IPS DF 4.7 (cell line): ENCODE measurements around the gene FOXRED2.
"Not testable (repeated sequence)": the region's sequence is repeated elsewhere in the genome, so short reads cannot be mapped to it uniquely, and the experiment has no call there.

ENCODE experiments used
- DNase-seq: peaks from one replicate; pipeline ENCODE4 v3.0.0-alpha.2; 2013; ENCODE audit warnings: low spot score; ENCODE audit errors: extremely low read depth

FOXRED2 gene

GRCh38 chr22:36506637-36507517, at the start of gene FOXRED2:
FOXRED2 (minus strand) TSS chr22:36507040; CDS start chr22:36506422, 618 bp downstream.
- DNase-seq = no peak

- no peak for DNase-seq
Measured at GRCh38 chr22:36554098-36554497, 47.3 kb upstream of the FOXRED2 start.

GRCh38 chr22:36552289-36552688, 45.4 kb upstream of the FOXRED2 start:
- DNase-seq = no peak

- no peak for DNase-seq
Measured at GRCh38 chr22:36550701-36551495, 44.1 kb upstream of the FOXRED2 start.

- no peak for DNase-seq
Measured at GRCh38 chr22:36549033-36549432, 42.2 kb upstream of the FOXRED2 start.

GRCh38 chr22:36548606-36549005, 41.8 kb upstream of the FOXRED2 start:
- no peak for DNase-seq

GRCh38 chr22:36546932-36547331, 40.1 kb upstream of the FOXRED2 start:
- no peak for DNase-seq

- DNase-seq = no peak
Measured at GRCh38 chr22:36546092-36546804, 39.4 kb upstream of the FOXRED2 start.

GRCh38 chr22:36544107-36544620, 37.3 kb upstream of the FOXRED2 start:
- DNase-seq = no peak

- DNase-seq = no peak
Measured at GRCh38 chr22:36541831-36542411, 35.1 kb upstream of the FOXRED2 start.

- no peak for DNase-seq
Measured at GRCh38 chr22:36540867-36541642, 34.2 kb upstream of the FOXRED2 start.

- DNase-seq = no peak
Measured at GRCh38 chr22:36538529-36538928, 31.7 kb upstream of the FOXRED2 start.

- DNase-seq = no peak
Measured at GRCh38 chr22:36536717-36537116, 29.9 kb upstream of the FOXRED2 start.

GRCh38 chr22:36533320-36533719, 26.5 kb upstream of the FOXRED2 start:
- DNase-seq = not testable (repeated sequence)

- DNase-seq = no peak
Measured at GRCh38 chr22:36532466-36532865, 25.6 kb upstream of the FOXRED2 start.

- DNase-seq = peak; percentile 100
Measured at GRCh38 chr22:36528795-36529751, 22.2 kb upstream of the FOXRED2 start, which contains the start of gene EIF3D. EIF3D (minus strand) TSS chr22:36529166; CDS start chr22:36526121, 3,045 bp downstream.

- no peak for DNase-seq
Measured at GRCh38 chr22:36528341-36528740, 21.5 kb upstream of the FOXRED2 start.

- DNase-seq = no peak
Measured at GRCh38 chr22:36522662-36523061, 15.8 kb upstream of the FOXRED2 start.

- DNase-seq = no peak
Measured at GRCh38 chr22:36520423-36520822, 13.6 kb upstream of the FOXRED2 start.
